NCI-H2196 treated with DMSO at 0.1 percent for 48 hours (cell line): Measurements from ENCODE around the gene MTF2.
A peak's percentile ranks its signal among the peaks of the same experiment; 100 is the strongest.

Source experiments
- DNase-seq: peaks from one replicate; lab custom pipeline; 2025; ENCODE audit not compliant: unreplicated experiment; lab: John Stamatoyannopoulos, UW

MTF2 gene

GRCh38 chr1:93179886-93180722, 101.0 kb downstream of the MTF2 start, which contains the start of gene TMED5:
TMED5 (minus strand) TSS chr1:93180413; CDS start chr1:93180242, 171 bp downstream.
- DNase-seq = peak; percentile 99

DNA sequence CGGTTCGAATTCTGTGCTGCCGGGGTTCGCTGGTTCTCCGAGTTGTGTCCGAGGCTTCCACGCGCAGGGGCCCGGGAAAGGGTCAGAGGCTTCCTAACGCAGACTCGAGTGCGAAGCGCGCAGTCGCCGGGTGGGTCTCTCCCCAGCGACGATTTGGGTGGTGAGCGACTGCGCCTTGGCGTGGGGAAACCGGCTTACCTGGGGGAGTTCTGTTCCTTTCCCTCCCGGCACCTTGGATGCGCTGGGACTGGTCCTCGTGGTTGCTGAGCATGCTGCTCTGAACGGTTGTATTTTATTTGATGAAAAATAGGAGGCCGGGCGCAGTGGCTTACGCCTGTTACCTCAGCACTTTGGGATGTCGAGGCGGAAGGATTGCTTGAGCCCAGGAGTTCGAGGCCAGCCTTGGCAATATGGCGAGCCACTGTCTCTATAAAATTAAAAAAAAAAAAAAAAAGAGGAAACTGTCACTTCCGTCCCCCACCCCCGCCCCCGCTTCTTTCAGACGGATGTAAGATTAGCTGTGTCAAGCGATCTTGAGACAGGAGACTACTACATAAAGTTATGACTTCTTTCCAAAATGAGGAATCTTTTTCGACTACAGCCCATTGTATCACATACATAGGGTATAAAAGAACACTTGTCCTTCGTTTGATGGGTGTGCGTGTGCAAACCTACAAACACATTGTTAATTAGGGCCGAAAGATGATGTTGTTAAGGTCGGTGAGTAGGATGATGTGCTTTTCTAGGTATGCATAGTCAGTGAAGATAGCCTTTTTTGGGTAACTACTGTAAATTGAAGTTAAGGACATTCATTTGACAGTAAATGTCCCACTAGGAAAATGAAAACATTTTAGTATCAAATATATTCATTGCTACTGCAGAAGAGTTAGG, 101.9 kb downstream of the MTF2 start, which contains the start of gene CCDC18:
TSS of gene CCDC18 (plus strand) at position 2 of the 891 bp plus-strand sequence. CDS start 2,638 bp downstream, outside the sequence.
- no peak for DNase-seq

- DNase-seq = no peak
Measured at GRCh38 chr1:93186667-93187066, 107.6 kb downstream of the MTF2 start.
